Esophagus muscularis mucosa (tissue), 4 donors: Measurements from ENCODE around the gene MCUB.

Experiments
- EP300 ChIP-seq: sonication (generic); formaldehyde crosslinking; IDR thresholded peaks from one replicate; pipeline ENCODE4 v1.6.1; 2017; ENCODE audit warnings: antibody characterized with exemption
- POLR2A ChIP-seq: fragments of 450-650 bp; IDR thresholded peaks from one replicate; pipeline ENCODE4 v1.6.1; 2017; ENCODE audit warnings: antibody characterized with exemption, moderate library complexity, mild to moderate bottlenecking, low read depth
- POLR2AphosphoS5 ChIP-seq, 2 donors: sonication (generic); formaldehyde crosslinking; IDR thresholded peaks; one replicate each; pipeline ENCODE4 v1.6.1; 2017; ENCODE audit warnings: antibody characterized with exemption in 2 of 2
- TF ChIP-seq, protein P1 (sequence below), 3 experiments: fragments of 200-600 bp in 2 of 3; fragments of 450-650 bp in 1 of 3; sonication (generic) in 2 of 3; IDR thresholded peaks; one replicate each; pipeline ENCODE4 v1.5.1; 2017 to 2019; ENCODE audit warnings: antibody characterized with exemption in 3 of 3, mild to moderate bottlenecking in 2 of 3, moderate library complexity in 1 of 3

DNA sequence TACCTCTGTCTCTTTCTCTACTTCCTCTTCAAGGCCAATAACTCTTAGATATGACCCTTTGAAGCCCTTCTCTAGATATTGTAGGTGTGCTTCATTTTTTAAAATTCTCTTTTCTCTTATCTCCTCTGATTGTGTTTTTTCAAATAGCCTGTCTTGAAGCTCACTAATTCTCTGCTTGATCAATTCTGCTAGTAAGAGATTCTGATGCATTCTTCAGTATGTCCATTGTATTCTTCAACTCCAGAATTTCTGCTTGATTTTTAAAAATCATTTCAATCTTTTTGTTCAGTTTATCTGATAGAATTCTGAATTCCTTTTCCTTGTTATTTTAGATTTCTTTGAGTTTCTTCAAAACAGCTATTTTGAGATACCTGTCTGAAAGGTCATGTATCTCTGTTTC is 47.9 kb downstream of the MCUB start:
- TF ChIP-seq POLR2AphosphoS5 (IDR thresholded peaks at IDR 0.05) (no peak), POLR2A (no peak), EP300 (no peak)
- TF ChIP-seq, protein P1, sequence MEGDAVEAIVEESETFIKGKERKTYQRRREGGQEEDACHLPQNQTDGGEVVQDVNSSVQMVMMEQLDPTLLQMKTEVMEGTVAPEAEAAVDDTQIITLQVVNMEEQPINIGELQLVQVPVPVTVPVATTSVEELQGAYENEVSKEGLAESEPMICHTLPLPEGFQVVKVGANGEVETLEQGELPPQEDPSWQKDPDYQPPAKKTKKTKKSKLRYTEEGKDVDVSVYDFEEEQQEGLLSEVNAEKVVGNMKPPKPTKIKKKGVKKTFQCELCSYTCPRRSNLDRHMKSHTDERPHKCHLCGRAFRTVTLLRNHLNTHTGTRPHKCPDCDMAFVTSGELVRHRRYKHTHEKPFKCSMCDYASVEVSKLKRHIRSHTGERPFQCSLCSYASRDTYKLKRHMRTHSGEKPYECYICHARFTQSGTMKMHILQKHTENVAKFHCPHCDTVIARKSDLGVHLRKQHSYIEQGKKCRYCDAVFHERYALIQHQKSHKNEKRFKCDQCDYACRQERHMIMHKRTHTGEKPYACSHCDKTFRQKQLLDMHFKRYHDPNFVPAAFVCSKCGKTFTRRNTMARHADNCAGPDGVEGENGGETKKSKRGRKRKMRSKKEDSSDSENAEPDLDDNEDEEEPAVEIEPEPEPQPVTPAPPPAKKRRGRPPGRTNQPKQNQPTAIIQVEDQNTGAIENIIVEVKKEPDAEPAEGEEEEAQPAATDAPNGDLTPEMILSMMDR (IDR thresholded peaks at IDR 0.05) = no peak
